GM19193 (cell line): ENCODE measurements around the gene CCNG2.

Source experiments
- POLR2A ChIP-seq: IDR thresholded peaks from 4 replicates; pipeline ENCODE4 v1.6.1; 2011; ENCODE audit not compliant: insufficient read depth, insufficient read length; ENCODE audit errors: extremely low read depth

Gene CCNG2

DNA sequence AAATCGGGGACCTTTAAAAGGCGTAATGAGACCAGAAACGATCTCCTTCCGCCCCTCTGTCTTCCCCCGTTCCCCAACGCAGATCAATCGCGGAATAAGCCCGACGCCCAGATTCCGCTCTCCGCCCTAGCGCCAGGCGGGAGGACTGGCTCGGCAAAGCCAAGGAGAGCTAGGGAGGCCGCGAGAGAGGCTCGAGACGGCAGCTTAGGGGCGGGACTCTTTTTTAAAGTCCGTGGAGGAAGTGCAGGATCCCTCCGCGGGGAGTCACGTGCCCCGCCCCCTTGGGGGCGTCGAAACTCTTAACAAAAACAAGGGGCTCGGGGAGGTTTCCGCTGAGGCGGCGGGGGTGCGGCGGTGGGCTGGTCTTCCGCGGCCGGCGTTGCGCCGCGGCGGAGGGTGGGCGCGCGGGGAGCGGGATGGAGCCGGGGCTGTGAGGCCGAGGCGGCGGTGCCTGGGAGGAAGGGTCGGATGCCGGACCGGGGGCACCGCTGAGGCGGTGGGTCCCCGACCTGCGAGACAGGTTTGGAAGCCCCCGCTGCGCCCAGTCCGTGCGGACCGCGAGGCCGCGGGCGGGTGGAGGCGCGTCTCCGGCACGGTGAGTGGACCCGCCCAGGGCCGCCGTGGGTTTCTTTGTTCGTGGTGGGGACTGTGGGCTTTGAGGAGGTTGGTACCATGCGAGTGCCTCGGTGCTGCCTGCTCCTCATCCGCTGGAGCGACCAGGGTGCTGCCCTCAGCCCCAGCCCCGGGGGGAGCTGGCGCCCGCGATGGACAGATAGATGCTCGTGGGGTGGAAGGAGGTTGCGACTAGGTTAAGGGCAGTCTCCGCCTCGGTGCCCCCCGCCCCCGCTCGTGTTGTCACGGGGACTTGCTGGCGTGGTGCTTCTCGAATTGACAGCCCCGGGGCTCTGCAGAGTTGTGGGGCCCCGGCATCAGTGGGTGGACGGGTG, at the start of gene CCNG2:
Gene CCNG2, plus strand, starts transcription at position 296 of the 947 bp plus-strand sequence. CDS start 1,326 bp downstream, outside the sequence.
- peak; percentile 62 for TF ChIP-seq POLR2A

DNA sequence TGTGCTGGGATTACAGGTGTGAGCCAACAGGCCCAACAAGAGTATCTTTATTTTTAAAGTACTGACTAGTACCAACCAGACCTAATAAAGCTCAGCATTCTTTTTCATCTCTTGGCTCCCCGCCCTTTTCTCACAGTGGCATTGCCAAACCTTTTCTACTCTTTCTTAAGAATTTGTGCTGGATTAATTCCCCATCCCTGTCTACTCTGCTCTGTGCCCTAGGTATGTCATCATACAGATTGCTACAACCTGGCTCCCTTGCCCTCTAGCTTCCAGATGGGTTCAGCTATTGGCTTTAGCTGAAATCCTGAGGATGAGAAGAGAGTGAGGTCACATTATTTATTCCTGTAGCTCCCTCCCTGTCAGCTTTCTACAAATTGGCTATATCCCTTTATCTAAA, 46.3 kb upstream of the CCNG2 start:
- TF ChIP-seq POLR2A = no peak

- TF ChIP-seq POLR2A = no peak
Measured at GRCh38 chr4:77113069-77113468, 43.9 kb upstream of the CCNG2 start.

GRCh38 chr4:77117721-77118120, 39.3 kb upstream of the CCNG2 start:
- TF ChIP-seq POLR2A = no peak

DNA sequence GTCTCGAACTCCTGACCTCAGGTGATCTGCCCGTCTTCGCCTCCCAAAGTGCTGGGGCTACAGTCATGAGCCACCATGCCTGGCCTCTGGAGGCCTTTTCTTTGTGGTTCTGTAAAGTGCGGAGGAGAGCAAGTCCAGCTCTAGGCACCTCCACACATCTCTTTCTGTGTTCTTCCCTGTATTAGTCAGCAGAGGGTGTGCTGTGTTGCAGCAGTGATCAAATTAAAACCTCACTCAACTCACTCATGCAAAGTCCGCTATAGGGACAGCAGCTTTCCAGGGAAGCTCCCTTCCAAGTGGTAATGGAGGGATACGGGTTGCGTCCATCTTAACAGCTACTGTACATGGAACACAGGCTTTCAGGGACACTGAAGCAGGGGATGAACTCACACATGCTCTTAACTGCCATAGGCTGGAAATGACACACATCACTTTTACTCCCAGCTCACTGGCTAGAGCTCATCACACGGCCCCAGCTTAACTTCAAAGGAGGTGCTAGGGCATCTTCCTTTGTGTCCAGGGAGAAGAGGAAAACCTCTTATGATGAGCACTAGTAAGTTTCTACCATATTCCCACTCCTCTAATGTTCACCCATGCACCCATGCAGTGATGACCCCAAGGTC, 36.0 kb upstream of the CCNG2 start:
- TF ChIP-seq POLR2A = no peak

DNA sequence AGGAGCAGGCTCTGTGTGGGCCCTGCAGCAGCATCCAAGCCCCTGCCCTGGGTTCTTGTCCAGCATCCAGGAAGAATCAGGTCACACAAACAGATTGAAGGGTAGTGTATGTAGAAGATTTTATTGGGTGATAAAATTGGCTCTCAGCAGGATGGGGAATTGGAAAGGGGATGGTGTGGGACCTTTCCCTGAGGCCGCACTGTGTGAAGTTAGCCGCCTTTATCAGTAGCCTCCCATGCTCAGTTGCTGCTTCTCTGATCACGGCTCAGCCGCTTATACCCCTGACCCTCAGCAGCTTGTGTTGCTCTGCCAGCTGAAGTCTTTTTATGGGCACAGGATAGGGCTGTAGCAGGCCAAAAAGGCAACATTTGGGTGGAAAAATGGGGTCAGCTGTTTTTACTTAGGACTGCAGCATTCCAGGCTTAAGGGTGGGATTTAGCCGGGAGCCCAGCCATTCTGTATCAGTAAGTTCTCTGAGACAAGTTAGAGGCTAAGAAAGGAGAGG, 35.2 kb upstream of the CCNG2 start:
- TF ChIP-seq POLR2A = no peak

GRCh38 chr4:77122656-77123055, 34.4 kb upstream of the CCNG2 start:
- TF ChIP-seq POLR2A = no peak

- no peak for TF ChIP-seq POLR2A
Measured at GRCh38 chr4:77123411-77123810, 33.6 kb upstream of the CCNG2 start.

- TF ChIP-seq POLR2A = no peak
Measured at GRCh38 chr4:77124576-77124975, 32.4 kb upstream of the CCNG2 start.

GRCh38 chr4:77125961-77126360, 31.0 kb upstream of the CCNG2 start:
- TF ChIP-seq POLR2A = no peak

DNA sequence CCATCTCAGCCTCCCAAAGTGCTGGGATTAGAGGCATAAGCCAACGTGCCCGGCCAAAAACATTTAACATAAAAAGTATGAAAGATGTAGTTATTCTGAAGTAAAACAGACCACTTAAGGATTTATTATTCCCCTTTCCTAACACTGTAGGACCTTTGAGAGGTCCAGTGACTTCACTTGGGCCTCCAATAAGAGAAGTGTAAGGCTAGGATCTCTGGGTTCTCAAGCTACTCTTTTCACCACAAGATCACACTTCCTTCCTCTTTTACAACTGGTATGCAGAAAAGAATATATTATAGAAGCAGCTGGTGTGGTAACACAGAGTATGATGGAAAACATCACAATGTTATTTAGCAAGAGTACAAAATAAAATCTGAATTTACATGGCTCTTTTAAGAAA, 30.2 kb upstream of the CCNG2 start:
- TF ChIP-seq POLR2A = no peak

DNA sequence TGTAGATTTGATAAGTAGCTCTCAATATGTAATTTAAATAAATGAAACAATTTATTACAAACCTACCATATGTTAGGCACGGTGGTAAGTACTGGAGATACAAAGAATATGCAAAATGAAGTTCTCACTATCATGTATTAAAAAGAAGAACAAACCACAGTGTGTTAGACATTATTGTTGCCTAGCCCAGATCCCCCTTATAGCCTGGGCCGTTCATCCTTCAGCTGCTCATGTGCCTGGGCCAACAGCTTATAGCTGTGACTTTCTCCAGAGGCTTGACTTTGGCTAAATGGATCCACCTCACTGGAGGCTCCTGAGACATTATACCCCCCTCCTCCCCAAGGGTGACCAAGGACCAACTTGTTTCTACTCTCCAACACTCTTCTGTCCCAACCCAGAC, 29.8 kb upstream of the CCNG2 start:
- TF ChIP-seq POLR2A = no peak

GRCh38 chr4:77127837-77128621, 29.0 kb upstream of the CCNG2 start:
- TF ChIP-seq POLR2A = no peak

- no peak for TF ChIP-seq POLR2A
Measured at GRCh38 chr4:77132652-77133312, 24.2 kb upstream of the CCNG2 start.
